Measurements from ENCODE around the gene CENPB.

DNA sequence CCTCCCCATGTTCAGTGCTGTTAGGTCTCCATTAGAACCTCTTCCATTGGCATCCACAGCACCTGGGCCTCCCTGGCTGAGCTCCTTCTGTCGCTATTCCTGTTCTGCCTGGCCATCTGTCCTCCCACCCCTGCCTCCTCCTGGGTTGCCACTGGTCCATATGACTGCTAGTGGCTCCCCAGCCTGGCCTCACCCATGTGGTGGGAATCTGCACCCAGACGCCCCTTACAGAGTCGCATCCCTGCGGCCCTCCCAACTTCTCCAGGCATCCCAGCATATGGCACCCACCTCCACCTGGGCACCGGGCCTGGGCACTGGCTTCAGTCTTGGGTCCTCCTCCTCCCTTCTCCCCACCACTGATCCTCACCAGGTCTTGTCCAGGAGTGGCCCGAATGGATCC, 17.3 kb upstream of the CENPB start:
- TF ChIP-seq, protein P1, sequence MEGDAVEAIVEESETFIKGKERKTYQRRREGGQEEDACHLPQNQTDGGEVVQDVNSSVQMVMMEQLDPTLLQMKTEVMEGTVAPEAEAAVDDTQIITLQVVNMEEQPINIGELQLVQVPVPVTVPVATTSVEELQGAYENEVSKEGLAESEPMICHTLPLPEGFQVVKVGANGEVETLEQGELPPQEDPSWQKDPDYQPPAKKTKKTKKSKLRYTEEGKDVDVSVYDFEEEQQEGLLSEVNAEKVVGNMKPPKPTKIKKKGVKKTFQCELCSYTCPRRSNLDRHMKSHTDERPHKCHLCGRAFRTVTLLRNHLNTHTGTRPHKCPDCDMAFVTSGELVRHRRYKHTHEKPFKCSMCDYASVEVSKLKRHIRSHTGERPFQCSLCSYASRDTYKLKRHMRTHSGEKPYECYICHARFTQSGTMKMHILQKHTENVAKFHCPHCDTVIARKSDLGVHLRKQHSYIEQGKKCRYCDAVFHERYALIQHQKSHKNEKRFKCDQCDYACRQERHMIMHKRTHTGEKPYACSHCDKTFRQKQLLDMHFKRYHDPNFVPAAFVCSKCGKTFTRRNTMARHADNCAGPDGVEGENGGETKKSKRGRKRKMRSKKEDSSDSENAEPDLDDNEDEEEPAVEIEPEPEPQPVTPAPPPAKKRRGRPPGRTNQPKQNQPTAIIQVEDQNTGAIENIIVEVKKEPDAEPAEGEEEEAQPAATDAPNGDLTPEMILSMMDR (conservative IDR thresholded peaks at IDR 0.05; ENCODE audit: low read depth, low read length), result no peak
- no peak for TF ChIP-seq POLR2A (IDR thresholded peaks at IDR 0.05; ENCODE audit: low read depth, low read length)
- TF ChIP-seq BHLHE40 (IDR thresholded peaks at IDR 0.05; ENCODE audit: low read depth, low read length), result no peak
- no peak for TF ChIP-seq MAFK (IDR thresholded peaks at IDR 0.05; ENCODE audit: low read depth, low read length)
- TF ChIP-seq NFE2L2 (IDR thresholded peaks at IDR 0.05; ENCODE audit: low read depth, low read length), result no peak
- TF ChIP-seq FOS (IDR thresholded peaks at IDR 0.05; ENCODE audit: low read depth, low read length), result no peak
- TF ChIP-seq MXI1 (IDR thresholded peaks at IDR 0.05; ENCODE audit: borderline replicate concordance, low read depth, low read length), result no peak

Data from IMR-90 (cell line).